ENCODE data around the gene MUC2.

The MUC2 gene

GRCh38 chr11:1037506-1038055, 37.1 kb upstream of the MUC2 start:
- no peak for DNase-seq

- DNase-seq = no peak
Measured at GRCh38 chr11:1038361-1038760, 36.3 kb upstream of the MUC2 start.

GRCh38 chr11:1038921-1039320, 35.8 kb upstream of the MUC2 start:
- no peak for DNase-seq

DNA sequence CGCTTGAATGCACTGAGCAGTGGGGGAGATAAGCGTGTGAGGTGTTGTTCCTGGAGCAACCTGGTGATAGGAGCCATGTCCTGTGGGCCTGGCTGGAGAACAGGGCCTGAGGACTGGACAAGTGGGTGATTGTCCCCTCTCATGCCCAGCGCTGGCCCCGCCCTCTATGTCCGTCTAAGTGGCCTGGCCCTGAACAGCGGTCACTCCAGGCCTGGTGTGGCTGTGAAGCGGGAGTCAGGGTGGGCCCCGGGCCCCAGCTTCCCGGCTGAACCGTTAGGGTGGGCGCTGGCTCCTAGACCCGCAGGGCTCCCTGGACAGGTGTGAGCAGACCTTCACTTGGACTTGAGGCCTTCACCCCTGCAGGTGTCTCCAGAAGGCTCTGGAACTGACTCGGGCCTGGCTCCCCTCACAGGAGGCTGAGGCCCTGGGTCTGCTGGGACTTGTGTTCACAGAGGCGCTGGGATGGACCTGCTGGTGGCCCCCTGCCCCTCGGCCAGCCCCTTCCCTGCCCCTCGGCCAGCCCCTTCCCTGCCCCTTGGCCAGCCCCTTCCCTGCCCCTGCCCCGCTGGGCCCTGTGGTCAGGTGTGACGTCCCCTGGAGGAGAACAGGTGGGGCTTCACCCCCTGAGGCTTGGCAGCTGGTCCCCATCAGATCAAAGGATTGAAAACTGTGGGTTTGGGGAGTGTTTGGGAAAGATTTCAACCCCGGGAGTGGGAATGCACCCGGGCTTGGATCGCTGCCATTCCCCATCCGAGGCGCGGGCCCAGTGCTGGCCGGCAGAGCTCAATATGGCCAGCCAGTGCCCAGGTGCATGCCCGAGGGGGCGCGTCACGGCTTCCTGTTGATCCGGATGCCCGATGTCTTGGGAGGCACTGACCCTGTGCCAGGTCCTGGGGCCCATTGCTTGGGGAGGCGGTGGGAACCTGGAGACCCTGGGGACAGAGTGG, 34.9 kb upstream of the MUC2 start:
- no peak for DNase-seq

GRCh38 chr11:1040428-1041148, 34.1 kb upstream of the MUC2 start:
- no peak for DNase-seq

- DNase-seq = no peak
Measured at GRCh38 chr11:1041149-1041467, 33.6 kb upstream of the MUC2 start.

- no peak for DNase-seq
Measured at GRCh38 chr11:1041471-1041870, 33.2 kb upstream of the MUC2 start.

DNA sequence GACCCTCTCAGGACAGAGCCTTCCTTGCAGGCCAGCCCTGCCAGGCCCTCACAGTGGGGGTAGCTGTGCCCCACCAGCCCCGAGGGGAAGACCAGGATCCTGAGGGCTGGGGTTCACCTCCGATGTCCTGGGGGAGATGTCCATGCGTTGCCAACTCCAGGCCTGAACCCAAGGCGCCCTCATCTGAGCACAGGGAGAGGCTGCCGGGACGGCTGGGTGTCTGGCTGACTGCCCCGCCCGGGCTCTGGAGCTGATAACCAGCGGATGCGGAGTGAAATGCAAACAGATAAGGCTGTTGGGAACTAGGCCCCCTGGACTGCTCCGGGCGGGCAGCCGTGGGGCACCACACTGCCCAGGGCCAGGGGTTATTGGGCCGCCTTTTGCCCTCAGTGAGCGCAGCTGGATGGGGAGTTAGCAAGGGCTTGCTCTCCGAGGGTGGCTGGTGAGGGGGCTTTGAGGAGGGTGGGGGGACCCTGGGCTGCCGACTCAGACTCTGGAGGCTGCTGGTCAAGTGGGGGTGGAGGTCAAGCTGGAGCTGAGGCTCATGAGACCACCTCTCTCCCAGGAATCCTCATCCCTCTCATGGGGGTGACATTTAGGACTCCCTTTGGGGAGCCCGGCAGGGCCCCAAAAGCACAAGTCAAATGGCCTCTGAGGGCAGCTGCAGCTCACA, 32.6 kb upstream of the MUC2 start:
- DNase-seq = no peak

DNA sequence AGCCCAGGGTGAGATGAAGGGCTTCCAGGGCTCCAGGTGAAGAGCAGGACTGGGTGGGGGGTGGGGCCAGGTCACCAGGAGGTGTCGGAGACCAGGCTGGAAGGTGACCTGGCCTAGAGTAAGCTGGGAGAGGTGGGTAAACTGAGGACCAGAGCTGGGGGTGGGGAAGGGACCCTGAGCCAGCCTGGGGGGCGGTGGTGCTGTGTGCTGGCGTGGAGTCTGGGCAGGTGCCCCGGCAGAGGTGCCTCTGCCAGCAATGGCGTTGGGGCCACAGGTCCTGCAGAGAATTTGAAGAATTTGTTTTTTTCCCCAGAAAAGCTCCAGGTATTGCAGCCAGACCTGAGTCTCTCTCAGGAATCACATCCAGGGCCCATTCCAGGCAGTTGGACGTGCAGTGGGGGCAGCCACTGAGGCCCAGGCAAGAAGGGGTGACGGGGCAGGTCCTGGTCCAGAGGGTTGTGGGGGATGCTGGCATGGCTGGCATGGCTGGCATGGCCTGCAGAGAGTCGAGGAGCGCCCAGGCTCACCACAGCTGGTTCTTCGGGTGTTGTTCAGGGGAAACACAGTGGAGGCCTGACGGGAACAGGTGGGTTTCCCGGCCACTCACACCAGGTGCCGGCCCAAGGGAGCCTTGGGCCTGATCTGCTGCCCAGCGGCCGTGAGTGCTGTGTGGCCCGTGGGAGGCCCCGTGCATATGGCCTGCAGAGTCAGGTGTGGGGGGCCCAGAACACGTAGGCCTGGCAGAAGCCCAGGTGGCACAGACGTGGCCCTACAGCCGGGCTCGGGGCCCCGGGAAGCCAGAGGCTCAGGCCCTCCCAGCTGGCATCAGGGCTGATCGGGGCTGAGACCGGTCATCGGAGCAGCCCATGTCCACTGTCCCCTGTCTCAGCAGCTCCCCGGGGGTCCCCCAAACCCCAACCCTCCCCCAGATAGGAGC, 31.8 kb upstream of the MUC2 start:
- DNase-seq = no peak

GRCh38 chr11:1043563-1044096, 31.0 kb upstream of the MUC2 start:
- no peak for DNase-seq

GRCh38 chr11:1044160-1044559, 30.5 kb upstream of the MUC2 start:
- DNase-seq = no peak

DNA sequence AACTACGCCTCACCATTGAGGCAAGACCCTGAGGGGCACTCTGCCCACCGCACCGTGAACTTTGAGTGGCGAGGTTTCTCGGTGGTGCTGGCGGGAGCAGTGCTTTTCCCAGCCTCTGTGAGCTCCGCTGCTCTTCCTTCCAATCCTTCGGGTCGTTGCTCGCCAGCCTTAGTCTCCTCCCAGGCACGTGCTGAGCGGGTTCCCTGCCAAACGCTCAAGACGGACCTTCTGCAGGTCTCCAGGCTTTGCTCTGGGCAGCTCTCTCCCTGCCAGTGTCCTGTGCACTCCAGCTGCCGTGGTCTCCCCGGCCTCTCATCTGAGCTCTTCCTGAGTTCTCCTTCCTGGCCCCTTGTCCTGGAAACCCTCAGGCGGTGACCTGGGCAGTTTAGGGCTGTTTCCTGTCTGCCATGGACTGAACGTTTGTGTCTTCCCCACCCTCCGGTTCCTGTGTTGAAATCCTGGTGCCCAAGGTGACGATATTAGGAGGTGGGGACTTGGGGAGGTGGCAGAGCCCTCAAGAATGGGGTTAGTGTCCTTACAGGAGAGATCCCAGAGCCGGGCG, 27.0 kb upstream of the MUC2 start:
- DNase-seq = no peak

GRCh38 chr11:1048375-1049070, 26.2 kb upstream of the MUC2 start:
- DNase-seq = no peak

DNA sequence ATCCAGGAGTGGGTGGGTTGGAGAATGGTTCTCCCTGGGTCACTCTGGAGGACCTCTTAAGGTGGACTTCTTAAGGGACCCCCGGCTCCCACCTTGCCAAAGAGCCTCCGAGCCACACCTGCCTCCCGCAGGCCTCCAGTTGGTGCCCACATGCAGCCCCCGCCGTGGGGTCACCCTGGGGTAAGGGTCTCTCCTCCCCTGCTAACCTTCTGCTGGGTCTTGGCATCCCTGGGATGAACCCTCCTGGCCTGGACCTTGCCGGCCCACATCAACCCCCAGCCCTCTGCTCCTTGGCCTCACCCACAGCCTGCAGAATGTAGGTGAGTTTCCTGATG, 25.6 kb upstream of the MUC2 start:
- no peak for DNase-seq

DNA sequence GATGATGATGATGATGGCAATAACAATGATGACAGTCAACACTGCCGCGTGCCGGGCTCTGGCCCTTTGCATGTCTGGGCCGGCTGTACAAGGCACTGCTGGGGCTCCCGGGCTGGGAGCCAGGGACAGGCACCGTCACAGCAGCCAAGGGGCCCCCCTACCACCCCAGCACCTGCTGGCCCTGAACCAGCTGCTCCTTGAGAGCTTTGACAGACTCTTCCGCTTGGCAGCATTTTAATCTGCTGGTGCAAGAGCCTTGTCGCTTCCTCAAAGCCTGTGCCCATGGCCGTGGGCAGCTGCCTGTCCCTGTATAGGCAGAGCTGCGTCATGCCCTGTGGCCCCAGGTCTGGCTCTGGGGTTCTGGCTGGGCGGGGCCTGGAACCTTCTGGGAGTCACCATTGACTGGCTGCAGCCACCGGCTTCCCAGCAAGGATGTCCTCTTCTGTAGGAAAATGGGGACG, 25.2 kb upstream of the MUC2 start:
- DNase-seq = no peak

DNA sequence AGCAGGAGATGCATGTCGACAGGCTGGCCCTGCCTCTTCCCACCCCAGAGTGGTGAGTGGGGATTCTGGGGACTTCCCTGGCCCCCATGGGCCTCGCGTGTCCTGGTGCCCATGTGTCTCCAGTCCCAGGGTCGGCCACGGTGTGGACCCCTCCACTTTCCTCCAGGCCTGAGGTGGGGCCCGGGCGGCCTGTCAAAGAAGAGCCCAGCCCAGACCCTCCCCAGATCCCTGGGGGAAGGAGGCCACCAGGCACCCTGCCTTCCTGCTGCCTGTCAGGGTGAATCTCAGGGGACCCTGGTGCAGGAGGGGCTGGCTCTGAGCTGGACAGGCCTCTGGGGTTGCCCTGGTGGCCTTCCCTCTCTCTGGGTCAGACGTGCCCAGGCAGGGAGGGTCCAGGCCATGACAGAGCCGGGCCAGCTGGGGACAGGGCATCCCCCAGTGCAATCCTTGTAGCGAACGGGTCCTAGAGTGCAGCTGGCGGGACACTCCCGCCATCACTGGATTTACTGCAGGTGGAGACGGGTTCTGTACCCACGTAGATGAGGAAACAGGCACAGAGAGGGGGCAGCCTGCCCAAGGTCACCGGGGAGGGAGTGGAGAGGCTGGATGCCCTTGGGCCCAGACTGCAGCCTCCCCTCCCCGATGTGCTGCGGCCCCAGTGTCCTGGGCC, 24.6 kb upstream of the MUC2 start:
- DNase-seq = no peak

- peak; percentile 26 for DNase-seq
Measured at GRCh38 chr11:1050581-1051355, 23.9 kb upstream of the MUC2 start.

- no peak for DNase-seq
Measured at GRCh38 chr11:1051356-1052132, 23.1 kb upstream of the MUC2 start.

Measured in NCI-H2029 treated with DMSO at 0.1 percent for 48 hours (cell line).